GM21423 (cell line): Measurements from ENCODE around the gene PRKAG1.

Experiments
- ATAC-seq: cut with Tn5 transposase; IDR thresholded peaks from one replicate; pipeline ENCODE4 v1.9.1; 2021; ENCODE audit warnings: mild to moderate bottlenecking, moderate library complexity; ENCODE audit not compliant: unreplicated experiment

PRKAG1 gene

DNA sequence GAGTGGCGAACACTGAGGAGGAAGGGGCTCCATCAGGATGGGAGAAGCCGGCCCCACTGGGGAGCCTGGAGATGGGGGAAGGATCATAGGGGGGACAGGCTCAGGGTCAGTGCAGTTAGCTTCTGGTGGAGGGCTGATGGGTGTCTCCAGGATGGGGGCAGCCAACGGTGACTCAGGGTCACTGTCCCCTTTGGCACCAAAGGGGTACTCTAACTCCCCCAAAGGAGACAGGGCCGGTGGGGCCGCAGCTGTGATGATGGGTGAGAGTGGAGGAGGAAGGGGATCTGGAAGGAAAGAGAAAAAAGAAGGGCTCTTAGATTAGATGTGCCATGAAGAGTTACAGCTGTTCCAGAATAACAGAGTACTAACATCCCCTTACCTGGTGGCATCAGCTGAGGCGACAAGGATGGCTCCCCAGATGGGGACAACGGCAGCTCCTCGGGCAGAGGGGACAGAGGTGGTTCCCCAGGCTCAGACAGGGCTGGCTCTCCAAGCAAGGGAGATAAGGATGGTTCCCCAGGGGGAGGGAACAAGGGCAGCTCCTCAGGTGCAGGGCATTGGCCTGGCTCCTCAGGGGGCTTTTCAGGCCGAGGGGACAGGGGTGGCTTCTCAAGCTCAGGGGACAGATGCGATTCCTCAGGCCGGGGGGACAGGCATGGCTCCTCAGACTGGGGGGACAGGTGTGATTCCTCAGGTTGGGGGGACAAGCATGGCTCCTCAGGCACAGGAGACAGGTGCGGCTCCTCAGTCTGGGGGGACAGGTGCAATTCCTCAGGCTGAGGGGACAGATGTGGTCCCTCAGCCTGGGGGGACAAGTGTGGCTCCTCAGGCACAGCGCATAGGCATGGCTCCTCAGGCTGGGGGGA lies 32.2 kb upstream of the PRKAG1 start:
- ATAC-seq = no peak

DNA sequence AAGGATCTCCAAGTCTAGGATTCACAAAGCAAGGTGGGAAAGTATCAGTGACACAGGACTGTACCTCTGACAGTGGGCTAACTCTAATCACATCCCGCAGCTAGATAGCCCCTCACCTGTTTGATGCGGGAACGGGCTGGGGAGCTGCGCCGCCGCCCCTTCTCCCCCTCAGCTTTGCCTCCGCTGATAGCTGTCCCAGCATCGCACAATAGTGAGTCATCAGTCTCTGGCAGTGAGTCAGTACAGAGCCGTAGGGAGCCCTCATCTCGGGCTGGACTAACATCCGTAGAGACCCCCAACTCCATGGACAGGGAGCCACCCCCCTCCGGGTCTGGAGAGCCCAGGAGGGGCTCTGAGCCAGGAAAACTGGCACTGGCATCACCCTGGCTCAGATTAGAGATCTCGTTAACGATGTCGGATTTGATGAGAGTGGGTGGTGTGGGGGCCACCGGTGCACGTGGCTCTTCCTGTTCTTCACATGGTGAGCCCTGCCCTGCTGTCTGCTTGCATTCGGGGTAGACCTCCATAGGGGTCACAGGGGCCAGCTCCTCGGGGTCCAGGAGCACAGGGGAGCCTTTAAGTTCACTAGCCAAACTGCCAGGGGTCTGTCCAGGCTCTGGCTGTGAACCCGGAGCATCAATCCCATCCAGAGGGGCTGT lies 31.1 kb upstream of the PRKAG1 start:
- no peak for ATAC-seq

DNA sequence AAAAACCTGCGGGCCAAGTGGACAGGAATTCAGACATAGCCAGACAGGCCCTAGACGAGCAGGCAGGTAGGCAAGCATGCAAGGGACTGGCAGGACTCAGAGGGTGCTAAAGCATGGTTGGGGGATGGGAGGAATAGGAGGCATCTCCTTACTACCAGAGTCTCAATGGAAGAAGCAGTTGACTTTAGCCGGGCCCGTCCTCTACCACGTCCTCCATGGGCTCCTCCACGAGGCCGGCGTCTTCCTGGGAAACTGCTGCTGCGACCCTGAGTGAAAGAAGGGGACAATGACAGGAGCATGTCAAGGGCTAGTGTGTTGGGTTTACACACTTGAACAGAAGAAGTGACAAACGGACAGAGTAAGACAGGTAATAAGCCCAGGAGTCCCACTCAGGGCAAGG lies 30.4 kb upstream of the PRKAG1 start:
- ATAC-seq = no peak

DNA sequence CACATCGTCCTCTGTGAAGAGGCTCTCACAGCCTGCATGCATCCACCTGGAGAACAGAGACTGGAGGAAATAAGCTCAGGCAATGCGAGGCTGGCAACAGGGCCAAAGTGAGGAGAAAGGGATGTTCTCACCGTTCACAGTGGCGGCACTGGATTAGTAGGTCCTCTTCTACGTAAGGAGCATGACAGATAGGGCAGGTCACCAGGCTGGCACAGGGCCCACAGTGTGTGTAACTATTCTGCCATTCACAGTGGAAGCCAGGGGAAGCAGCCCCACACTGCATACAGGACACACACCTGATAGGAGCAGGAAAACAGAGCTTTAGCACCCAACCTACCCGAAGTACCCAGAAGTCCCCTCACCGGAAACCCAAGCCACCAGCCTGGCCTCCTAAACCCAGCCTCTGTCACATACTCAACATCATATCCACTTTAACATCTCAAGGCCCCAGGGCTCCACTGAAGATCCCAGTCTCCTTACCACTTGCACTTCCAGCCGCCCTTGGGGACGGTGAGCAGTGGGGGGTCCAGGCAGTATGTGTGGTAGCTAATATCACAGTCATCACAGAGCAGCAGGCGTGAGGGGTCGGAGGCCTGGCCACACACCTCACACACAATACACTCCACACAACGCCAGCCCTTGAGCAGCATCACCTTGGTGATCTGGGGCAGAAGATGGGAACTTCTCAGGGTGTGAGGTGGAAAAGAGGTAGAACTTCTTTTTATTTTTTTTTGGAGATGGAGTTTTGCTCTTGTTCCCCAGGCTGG lies 27.7 kb upstream of the PRKAG1 start:
- ATAC-seq = no peak

DNA sequence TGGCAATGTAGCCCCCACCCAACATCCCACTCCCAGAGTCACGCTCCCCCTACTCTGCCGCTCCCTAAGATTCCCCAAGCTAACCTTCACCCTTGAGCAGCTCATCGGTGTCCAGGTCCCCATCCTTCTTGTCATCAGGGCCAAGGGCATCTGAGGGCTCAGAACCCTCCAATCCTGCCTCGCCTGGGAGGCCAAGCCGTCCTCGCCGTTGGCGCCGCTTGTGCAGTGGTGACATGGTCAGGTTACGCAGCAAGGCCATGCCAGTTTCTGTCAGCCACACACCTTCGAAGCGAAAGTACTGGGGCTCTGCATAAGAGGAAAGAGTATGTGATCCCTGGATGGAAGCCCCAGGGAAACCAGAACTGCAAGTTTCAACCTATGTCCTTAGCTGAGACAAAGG lies 26.1 kb upstream of the PRKAG1 start:
- ATAC-seq = no peak

DNA sequence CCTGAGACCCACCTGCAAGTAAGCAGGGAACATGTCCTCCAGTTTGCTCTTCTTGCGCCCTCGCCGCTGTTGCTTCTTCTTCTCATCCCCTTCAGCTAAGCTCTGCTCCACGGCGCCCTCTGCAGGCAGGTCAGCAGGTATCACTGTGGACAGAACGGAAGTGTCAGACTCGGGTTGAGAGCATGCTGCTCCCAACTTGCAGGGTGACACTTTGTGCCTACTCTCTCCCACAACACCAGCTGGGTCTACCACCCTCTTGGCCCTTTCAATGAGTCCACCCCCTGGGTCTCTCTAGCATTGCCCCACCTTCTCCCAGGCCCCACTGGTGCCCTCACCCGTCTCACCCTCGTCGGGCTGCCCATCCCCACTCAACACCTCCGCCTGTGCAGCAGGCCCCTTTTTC lies 25.3 kb upstream of the PRKAG1 start:
- no peak for ATAC-seq

DNA sequence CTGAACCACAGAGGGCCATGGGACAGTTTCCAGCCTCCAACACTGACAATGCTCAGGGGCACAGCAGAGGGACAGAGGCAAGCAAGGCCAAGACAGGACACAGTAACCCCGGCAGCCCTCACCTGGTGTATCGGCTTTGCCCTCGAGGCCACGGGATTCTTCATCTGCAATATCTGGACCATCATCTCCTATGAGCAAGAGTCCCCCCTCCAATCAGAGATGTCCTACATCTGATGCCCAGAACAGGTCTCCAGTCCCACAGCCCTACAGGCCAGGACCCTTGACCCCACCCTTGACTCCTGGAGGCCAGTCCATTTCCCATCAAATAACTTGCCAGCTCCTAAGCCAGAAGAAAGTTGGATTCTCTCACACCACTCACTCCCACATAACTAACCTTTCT lies 24.7 kb upstream of the PRKAG1 start:
- no peak for ATAC-seq

DNA sequence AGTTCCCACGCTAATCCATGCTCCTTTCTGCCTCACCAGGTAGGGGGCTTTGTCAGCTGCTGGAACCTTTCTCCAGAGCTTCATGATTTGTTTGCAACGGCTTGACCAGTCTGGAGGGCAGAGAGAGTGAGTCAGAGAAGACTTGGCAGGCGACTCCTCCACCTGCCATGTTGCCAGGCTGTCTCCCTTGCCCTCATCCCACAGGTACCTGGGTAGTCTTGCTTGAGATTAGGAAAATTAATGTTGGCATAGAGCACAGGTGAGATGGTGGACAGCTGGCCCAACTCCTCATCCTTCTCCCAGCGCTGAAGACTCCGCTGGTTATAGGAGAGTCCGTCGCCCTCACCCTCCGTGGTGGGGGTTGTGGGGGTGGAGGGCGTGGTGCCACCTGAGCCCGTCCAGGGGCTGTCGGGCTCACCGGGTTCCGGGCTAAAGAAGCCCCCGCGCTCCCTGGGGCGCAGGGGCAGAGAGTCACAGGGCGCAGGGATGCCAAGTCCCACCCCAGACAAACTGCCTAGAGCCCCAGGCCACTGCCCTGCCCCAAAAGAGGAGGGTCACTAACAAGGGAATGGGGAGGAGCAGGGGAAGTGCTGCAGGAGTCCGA lies 23.4 kb upstream of the PRKAG1 start:
- ATAC-seq = no peak

DNA sequence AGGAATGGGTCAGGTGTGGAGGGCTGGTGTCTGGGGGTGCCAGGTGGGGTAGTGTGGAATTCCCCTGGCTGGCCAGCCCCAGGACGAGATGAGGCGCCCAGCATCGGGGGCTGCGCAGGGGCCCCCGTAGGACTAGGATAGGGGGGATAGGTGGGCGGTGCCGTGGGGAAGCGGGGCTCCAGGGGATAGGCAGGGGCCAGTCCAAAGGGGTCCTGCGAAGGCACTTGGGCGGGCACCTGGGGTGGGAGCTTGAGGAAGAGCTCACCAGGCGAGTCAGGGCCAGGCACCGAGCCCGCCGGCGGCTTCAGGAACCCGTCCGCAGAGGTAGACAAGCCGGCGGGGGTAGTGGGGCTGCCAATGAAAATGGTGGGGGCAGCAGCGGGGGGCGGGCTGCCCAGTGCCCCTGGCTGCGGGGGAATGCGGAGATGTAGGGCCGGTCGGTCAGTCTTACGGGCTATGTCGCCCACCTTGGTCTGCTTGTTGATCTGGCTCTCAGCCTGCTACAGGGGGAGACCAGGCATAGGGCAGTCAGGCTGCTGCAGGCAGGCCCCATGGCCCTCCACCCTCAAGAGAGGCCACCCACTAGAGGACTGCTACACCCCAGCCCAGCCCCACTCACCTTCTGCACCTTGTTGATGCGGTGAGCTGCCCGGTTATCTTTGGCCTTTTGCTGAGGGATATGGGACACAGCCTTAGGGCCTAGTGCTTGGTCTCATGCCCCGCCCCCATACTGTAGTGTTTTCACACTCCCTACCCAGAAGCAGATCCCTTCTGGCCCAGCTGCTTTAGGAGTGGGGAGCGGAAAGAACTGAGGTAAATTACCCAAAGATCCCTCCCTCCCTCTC lies 22.7 kb upstream of the PRKAG1 start:
- ATAC-seq = no peak

DNA sequence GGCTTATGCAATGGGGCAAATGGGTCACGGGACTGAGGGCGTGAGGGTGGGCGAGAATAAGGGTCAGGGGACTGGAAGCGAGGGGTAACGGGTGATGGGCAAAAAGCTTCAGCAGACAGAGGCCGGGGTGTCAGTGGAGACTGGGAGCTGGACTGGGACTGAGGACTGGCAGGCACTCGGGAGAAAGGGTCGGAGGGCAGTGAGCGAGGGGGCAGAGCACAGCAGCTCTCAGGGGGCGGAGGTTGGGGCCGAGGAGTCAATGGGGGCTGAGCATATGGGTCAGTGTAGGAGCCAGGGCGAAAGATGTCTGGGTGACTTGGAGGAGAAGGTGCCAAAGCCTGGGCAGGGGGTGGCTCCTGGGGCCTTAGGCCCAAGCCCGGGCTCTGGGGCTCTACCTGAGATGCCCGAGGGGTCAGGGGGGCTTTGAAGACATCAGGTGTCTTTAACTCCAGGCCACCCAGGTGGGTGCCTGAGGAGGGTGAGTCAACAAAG lies 21.8 kb upstream of the PRKAG1 start:
- no peak for ATAC-seq

DNA sequence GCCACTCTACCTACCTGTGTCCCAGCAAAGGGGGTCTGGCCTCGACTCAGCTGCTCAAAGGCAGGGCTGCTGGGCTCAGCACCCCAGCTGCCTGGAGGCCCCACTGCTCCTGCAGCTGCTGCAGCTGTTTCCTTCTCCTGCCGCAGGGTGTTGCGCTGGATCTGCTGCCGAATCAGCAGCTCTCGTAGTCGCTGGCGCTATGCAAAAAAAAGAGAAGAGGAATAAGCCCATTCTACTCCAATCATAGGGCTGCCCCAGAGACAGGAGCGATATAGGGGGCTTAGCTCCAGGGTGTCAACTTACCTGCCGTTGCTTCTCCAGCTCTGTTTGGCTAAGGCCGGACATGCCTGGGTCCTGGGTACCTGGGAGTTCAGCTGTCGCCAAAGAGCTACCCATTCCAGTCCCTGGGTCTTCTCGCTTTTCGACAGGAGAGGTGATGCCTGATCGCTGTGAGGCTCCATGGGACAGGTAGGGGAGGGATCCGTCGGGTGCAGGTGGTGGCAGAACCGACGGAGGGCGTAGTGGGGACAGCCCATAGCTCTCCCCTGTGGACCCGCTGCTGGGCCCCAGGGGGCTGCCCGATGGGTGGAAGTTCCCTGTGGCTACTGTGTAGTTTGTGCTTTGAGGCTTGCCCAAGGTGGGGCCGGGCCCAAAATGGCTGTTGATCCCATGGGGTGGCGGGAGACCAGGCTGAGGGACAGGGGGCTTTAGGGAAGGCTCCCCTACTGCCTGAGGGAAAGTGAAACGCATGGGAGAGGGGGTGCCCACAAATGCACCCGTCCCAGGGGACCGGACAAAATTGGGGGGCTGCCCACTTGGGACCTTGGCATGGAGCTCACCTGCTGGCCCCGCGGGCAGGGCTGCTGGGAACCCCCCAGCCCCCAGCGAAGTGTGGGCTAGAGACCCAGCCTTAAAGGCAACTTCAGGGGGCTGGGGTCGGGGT lies 21.1 kb upstream of the PRKAG1 start:
- no peak for ATAC-seq

DNA sequence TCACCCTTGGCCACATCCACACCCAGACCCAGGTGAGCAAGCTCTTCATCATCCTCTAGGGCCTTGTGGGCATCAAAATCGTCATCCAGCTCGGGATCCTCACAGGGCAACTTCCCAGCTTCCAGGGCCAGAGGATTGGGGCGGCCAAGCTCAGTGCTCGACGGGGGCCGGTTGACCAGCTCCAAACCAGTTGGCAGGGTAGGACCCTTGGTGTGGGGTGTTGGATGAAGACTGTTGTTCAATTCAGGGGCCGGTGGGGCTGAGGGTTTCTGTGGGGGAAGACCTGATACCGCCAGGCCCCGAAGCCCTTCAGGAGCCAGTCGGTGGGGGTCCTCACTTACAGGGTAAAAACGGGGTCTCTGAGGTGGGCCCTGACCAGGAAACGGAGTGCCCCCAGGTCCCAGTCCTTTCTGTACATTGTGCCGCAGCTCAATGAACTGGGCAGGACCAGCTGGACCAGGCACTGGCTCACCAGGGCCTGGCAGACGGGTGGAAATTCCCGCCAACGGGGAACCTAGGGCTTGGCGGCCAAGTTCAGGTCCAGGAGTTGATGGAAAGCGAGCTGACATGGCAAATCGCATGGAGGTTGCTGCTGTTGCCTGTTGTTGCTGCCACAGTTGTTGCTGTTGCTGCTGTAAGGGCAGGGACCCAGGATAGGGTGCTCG lies 19.8 kb upstream of the PRKAG1 start:
- ATAC-seq = no peak

DNA sequence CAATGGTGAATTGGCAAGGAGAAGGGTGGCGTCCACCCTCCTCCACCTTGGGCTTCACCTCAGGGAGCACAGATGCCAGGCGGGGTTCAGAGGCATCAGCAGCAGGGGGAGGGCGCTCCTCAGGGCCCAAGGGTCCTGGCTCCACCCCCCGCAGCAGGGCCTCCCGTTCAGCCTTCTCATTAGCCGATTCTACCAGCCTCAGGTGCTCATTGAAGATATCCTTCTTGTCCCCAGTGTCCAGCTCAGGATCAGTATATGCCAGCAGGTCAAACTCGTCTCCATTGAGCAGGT lies 19.3 kb upstream of the PRKAG1 start:
- ATAC-seq = no peak

DNA sequence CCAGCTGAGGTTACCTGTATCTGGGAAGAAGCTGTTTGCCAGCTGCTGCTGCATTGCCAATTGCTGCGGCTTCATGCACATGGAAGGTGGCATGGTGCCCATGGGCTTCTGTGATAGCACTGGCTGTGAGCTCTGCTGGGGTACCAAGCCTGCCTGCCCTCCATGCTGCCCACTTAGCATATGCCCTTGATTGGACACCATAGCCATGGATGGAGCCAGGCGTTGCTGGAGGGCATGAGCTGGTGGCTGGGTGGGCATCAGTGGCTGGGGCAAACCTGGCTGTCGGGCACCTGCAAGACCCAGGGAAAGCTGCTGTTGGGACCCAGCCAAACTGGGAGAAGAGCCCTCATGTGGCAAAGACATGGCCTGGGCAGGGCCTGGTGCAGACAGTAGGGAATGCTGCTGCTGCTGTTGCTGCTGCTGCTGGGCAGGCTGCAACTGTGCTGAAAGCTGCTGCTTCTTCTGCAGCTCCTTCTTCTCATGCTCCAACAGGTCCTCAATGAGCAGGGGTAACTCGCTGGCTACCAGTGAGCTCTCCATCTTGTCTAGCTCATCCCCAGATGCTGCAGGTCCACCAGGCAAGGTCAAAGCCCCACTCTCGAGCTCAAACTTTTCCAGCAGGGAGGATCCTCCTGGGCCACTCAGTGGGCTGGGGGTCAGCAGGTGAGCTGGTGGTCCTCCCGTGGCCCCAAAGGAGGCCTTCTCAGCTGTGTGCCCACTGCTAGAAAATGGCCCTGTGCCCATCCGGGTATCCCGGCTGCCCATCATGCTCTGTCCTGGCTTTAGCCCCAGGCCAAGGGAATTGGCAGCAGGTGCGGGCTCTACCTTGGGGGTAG lies 18.8 kb upstream of the PRKAG1 start:
- ATAC-seq = no peak

DNA sequence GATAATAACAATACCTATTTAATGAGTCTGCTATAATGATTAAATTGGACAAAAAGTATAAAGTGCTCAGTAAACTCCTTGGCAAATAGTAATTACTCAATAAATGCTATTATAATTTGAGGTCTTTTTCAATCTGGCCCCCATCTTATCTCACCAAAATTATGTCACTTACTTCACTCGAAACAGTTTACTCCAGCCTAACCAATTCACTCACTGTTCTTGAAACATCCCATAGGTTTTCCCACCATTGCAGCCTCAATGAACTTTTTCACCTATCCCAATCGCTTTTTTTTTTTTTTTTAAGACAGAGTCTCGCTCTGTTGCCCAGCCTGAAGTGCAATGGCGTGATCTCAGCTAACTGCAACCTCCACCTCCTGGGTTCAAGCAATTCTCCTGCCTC lies 17.5 kb upstream of the PRKAG1 start:
- ATAC-seq = no peak

DNA sequence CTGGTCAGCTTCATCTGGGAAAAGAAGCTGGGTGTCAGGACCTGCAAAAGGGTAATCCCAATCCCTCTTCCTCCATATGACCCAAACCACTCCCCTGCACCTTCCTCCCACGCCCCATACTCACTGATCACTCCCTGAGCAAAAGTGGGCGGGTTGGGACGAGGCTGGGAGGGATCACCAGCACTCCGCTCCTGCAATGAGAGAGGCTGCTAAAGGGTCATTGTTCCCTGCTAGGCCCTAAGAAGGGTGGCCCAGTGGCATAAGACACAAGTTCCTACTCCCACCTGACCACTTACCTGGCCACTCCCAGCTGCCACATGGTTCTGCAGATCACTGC lies 15.7 kb upstream of the PRKAG1 start:
- no peak for ATAC-seq

DNA sequence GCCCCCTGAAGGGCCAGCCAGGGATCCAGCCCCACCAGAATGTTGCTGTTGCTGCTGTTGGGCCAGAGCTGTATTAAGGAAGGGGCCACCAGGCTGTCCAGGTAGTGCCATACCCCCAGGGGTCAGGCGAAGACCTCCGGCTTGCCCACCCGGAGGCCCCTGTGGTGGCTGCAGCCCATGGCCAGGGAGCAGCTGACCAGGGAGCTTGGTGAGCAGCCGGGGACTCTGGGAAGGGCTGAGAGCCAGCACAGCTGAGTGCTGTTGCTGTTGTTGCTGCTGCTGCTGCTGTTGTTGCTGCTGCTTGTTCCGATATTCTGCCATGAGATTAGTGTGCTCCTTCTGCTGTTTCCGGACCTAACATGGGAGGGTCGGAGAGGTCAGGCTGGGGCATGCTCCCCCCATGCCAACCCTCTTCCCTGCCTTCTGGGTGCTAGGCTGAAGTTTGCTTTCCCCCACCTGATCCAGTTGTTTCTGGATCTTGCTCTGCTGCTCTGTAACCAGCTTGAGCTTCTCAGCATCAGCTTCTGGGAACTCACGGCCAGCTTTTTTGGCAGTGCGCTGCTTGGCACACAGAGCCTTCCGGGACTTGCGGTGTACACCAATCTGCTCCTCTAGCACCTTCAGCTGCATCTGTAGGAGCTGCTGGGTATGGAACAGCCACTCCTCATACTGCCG lies 15.2 kb upstream of the PRKAG1 start:
- no peak for ATAC-seq
